NT2/D1 (cell line): ENCODE measurements around the gene GARNL3.

Source experiments
- DNase-seq: peaks from one replicate; pipeline ENCODE4 v3.0.0-alpha.2; 2011; ENCODE audit warnings: low read depth, low spot score
- H3K27me3 ChIP-seq: 2 replicates; pipeline ENCODE4 v1.6.0; 2011; ENCODE audit warnings: mild to moderate bottlenecking; ENCODE audit not compliant: insufficient read length, insufficient read depth
- H3K36me3 ChIP-seq: 2 replicates; pipeline ENCODE4 v1.6.1; 2011; ENCODE audit warnings: mild to moderate bottlenecking, low read length, mixed read lengths; ENCODE audit not compliant: insufficient read depth, insufficient read length
- H3K4me1 ChIP-seq: 2 replicates; pipeline ENCODE4 v1.5.1; 2011; ENCODE audit not compliant: insufficient read depth, insufficient read length
- H3K4me3 ChIP-seq: 2 replicates; pipeline ENCODE4 v1.5.1; 2011; ENCODE audit warnings: low read depth; ENCODE audit not compliant: insufficient read length
- H3K9ac ChIP-seq: 2 replicates; pipeline ENCODE4 v1.6.0; 2011; ENCODE audit warnings: low read depth; ENCODE audit not compliant: insufficient read length
- H3K9me3 ChIP-seq: 2 replicates; pipeline ENCODE4 v1.5.1; 2011; ENCODE audit warnings: mild to moderate bottlenecking, low read length; ENCODE audit not compliant: insufficient read depth
- SUZ12 ChIP-seq: IDR thresholded peaks from 2 replicates; pipeline ENCODE4 v1.6.1; 2011; ENCODE audit not compliant: insufficient read length, insufficient read depth; ENCODE audit errors: extremely low read depth
- YY1 ChIP-seq: IDR thresholded peaks from 2 replicates; pipeline ENCODE4 v1.6.1; 2011; ENCODE audit not compliant: insufficient read length, insufficient read depth
- ZNF274 ChIP-seq: IDR thresholded peaks from 2 replicates; pipeline ENCODE4 v1.6.1; 2011; ENCODE audit warnings: mild to moderate bottlenecking, low read depth, low read length

The GARNL3 gene

DNA sequence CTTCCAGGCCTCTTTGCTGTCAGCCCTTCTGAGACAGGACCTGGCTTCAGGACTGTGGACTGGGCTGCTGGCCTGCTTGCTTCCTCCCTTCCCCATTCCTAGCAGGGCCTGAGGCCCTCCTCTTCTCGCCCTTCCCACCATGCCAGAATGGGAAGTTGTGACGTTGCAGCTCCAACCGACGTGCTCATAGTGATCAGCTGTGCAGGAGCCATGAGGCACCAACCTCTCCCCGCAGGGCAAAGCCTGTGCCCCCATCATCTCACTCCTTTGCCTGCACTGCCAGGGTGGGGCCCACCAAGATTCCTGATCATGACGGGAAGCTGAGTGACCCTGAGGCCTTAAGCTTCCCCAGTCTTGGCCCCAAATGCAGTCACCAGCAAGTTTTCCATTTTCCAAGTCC is 45.1 kb upstream of the GARNL3 start:
- Histone ChIP-seq H3K4me3 (no peak overlapping the region), H3K36me3 (no peaks in the 10 kb centered on the region), H3K9ac (no peak overlapping the region), H3K27me3 (peaks cover 21% of the 10 kb centered on the region), H3K4me1 (peaks cover 4% of the 10 kb centered on the region), H3K9me3 (no peaks in the 10 kb centered on the region)
- no peak for DNase-seq
- TF ChIP-seq ZNF274: no peak
- no peak for TF ChIP-seq SUZ12

DNA sequence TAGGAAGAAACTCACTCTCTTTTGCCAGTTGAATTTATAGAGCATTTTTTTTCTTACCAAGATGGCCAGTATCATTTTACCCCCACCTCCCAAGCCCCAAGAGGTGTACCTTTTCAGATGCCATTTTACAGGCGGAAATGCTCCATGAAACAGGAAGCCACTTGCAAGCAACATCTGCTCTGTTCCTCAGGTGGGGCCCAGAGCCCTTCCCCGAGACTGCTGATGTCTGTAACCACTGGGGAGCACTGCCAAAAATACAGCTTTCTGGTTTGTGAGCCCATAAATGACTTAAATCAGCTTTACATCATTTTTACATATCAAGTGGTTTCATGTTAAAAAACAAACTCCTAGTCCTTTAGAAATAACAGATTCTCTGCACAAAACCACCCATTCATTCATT is 42.9 kb upstream of the GARNL3 start:
- H3K9me3 ChIP-seq: no peaks in the 10 kb centered on the region
- H3K36me3 ChIP-seq: peaks cover 1% of the 10 kb centered on the region
- H3K4me3 ChIP-seq: no peak overlapping the region
- no peak overlapping the region for H3K9ac ChIP-seq
- TF ChIP-seq YY1 (no peak), ZNF274 (no peak)
- H3K27me3 ChIP-seq: peaks cover 36% of the 10 kb centered on the region
- H3K4me1 ChIP-seq: peaks cover 9% of the 10 kb centered on the region
- no peak for DNase-seq

- no peak overlapping the region for H3K9ac ChIP-seq
- peaks cover 3% of the 10 kb centered on the region for H3K36me3 ChIP-seq
- no peaks in the 10 kb centered on the region for H3K9me3 ChIP-seq
- DNase-seq: no peak
- H3K27me3 ChIP-seq: peaks cover 41% of the 10 kb centered on the region
- TF ChIP-seq YY1 (no peak), ZNF274 (no peak), SUZ12 (no peak)
- no peak overlapping the region for H3K4me3 ChIP-seq
- peaks cover 9% of the 10 kb centered on the region for H3K4me1 ChIP-seq
Observed at GRCh38 chr9:127222388-127223095, 42.0 kb upstream of the GARNL3 start.

DNA sequence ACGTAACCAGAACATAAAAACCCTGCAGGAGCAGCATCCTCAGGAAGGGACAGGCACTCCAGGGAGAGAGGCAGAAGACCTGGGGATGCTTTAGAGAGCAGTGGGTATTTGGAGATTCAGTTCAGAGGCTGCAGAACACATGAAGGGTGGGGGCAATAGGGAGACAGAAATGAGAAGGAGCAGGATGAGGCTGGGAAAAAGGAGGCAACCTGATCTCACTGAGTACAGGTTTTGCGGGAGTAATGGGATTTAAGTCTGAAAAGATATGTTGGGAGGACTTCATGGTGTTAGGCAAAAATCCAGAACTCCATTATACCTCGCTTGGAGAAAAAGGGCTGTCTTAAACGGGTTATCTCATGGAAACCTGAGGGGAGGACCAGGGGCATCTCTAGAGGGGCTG is 41.3 kb upstream of the GARNL3 start:
- Histone ChIP-seq H3K27me3 (peaks cover 41% of the 10 kb centered on the region), H3K36me3 (peaks cover 3% of the 10 kb centered on the region), H3K9ac (no peak overlapping the region), H3K4me3 (no peak overlapping the region), H3K4me1 (peaks cover 9% of the 10 kb centered on the region), H3K9me3 (no peaks in the 10 kb centered on the region)
- TF ChIP-seq ZNF274 (no peak), YY1 (no peak), SUZ12 (no peak)
- no peak for DNase-seq

DNA sequence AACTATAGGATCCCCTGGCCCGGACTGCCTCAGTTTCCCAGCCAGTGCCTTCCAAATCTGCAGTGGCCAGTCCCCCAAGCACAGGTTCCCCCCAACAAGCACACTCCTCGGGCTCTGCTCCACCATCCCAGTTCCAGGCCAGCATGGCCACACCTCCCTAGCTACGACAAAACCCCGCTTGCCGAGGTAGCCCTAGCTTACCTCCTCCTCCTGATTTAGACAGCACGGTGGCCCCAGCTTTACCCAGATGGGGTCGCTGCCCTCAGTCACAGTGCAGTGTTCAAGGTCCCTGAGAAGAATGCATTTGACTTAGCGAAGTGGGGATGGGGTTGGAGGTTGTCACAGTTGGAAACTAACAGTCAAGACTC is 40.8 kb upstream of the GARNL3 start:
- H3K4me1 ChIP-seq: peaks cover 9% of the 10 kb centered on the region
- no peaks in the 10 kb centered on the region for H3K9me3 ChIP-seq
- H3K9ac ChIP-seq: no peak overlapping the region
- peak overlapping the region; percentile 55 for H3K4me3 ChIP-seq
- TF ChIP-seq SUZ12: no peak
- no peak for TF ChIP-seq YY1
- TF ChIP-seq ZNF274: no peak
- H3K36me3 ChIP-seq: peaks cover 3% of the 10 kb centered on the region
- no peak for DNase-seq
- H3K27me3 ChIP-seq: peaks cover 41% of the 10 kb centered on the region

GRCh38 chr9:127224178-127224882 is 40.2 kb upstream of the GARNL3 start:
- H3K36me3 ChIP-seq: peaks cover 3% of the 10 kb centered on the region
- peak overlapping the region; percentile 84 for H3K9ac ChIP-seq
- peak overlapping the region; percentile 70 for H3K4me3 ChIP-seq
- DNase-seq: peak; percentile 90
- peaks cover 9% of the 10 kb centered on the region for H3K4me1 ChIP-seq
- no peak for TF ChIP-seq ZNF274
- no peak for TF ChIP-seq SUZ12
- no peak for TF ChIP-seq YY1
- H3K27me3 ChIP-seq: peaks cover 41% of the 10 kb centered on the region
- H3K9me3 ChIP-seq: no peaks in the 10 kb centered on the region

- Histone ChIP-seq H3K4me3 (peak overlapping the region; percentile 73), H3K27me3 (peaks cover 41% of the 10 kb centered on the region), H3K9me3 (no peaks in the 10 kb centered on the region), H3K4me1 (peaks cover 9% of the 10 kb centered on the region), H3K36me3 (peaks cover 3% of the 10 kb centered on the region), H3K9ac (peak overlapping the region; percentile 79)
- TF ChIP-seq SUZ12 (no peak), ZNF274 (no peak), YY1 (no peak)
- DNase-seq: no peak
Observed at GRCh38 chr9:127224883-127225739, 39.5 kb upstream of the GARNL3 start.
